Measurements from ENCODE around the gene SORCS3. TPM values are rescaled to one million over a fixed set of nuclear protein-coding genes. Genes with fewer than 3 reads are reported as not detected.

The SORCS3 gene
- total RNA-seq, 1 donor from 2014 or later, result 1.00 TPM

GRCh38 chr10:104842704-104843103 is 201.6 kb downstream of the SORCS3 start:
- H3K27ac Mint-ChIP-seq (ENCODE audit: unreplicated experiment), result no peak overlapping the region
- no peak overlapping the region for H3K4me2 ChIP-seq (ENCODE audit: low read length)

DNA sequence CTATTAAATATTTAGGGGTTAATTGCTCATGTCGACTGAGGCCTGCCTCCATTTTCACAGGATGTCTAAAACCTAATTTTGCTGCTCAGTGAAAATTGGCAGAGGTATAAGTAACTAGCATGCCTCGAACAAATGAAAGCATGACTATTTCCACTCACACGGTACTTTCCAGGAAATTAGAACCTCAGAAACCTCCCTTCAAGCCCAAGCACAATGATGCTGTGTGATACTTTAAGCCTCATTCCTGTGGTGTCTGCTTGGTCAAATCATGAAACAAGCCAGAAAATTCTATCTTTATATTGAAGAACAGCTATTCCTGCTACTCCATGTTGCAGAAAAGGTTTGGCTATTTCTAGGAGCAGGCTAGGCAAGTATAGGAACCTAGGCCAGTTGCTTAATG is 203.0 kb downstream of the SORCS3 start:
- Histone ChIP-seq H3K79me2 (ENCODE audit: insufficient read depth, low read length) (no peaks in the 10 kb centered on the region), H4K20me1 (ENCODE audit: insufficient read depth, low read length) (no peaks in the 10 kb centered on the region), H2AFZ (ENCODE audit: low read depth, low read length) (no peak overlapping the region), H3K9ac (ENCODE audit: low read length) (no peak overlapping the region), H3K4me3 (ENCODE audit: insufficient read depth, low read depth, low read length) (no peak overlapping the region), H3K27ac (ENCODE audit: low read depth, low read length) (no peak overlapping the region), H3K4me1 (ENCODE audit: insufficient read depth, low read length) (no peaks in the 10 kb centered on the region), H3K36me3 (ENCODE audit: insufficient read depth, low read length) (no peaks in the 10 kb centered on the region), H3K4me2 (ENCODE audit: low read length) (no peak overlapping the region), H3K27me3 (ENCODE audit: insufficient read depth, low read length) (no peaks in the 10 kb centered on the region), H3K9me3 (ENCODE audit: insufficient read depth, low read depth, low read length) (no peaks in the 10 kb centered on the region)
- DNase-seq (ENCODE audit: low read depth) (no peak), FAIRE-seq (no peak)
- Mint-ChIP-seq H3K4me1 (ENCODE audit: low read depth, unreplicated experiment) (no peaks in the 10 kb centered on the region), H3K27me3 (ENCODE audit: low read depth, unreplicated experiment) (peaks cover 14% of the 10 kb centered on the region), H3K9me3 (ENCODE audit: unreplicated experiment) (no peaks in the 10 kb centered on the region), H3K36me3 (ENCODE audit: low read depth, unreplicated experiment) (no peaks in the 10 kb centered on the region), H3K4me3 (ENCODE audit: unreplicated experiment) (no peak overlapping the region), H3K27ac (ENCODE audit: unreplicated experiment) (no peak overlapping the region)
- TF ChIP-seq, protein P1, sequence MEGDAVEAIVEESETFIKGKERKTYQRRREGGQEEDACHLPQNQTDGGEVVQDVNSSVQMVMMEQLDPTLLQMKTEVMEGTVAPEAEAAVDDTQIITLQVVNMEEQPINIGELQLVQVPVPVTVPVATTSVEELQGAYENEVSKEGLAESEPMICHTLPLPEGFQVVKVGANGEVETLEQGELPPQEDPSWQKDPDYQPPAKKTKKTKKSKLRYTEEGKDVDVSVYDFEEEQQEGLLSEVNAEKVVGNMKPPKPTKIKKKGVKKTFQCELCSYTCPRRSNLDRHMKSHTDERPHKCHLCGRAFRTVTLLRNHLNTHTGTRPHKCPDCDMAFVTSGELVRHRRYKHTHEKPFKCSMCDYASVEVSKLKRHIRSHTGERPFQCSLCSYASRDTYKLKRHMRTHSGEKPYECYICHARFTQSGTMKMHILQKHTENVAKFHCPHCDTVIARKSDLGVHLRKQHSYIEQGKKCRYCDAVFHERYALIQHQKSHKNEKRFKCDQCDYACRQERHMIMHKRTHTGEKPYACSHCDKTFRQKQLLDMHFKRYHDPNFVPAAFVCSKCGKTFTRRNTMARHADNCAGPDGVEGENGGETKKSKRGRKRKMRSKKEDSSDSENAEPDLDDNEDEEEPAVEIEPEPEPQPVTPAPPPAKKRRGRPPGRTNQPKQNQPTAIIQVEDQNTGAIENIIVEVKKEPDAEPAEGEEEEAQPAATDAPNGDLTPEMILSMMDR (IDR thresholded peaks at IDR 0.05; ENCODE audit: insufficient read depth, low read depth, low read length), result no peak
- no peak for TF ChIP-seq EZH2 (IDR thresholded peaks at IDR 0.05; ENCODE audit: insufficient read depth, low read length)

More at GRCh38 chr10:104842704-104843103, 201.6 kb downstream of the SORCS3 start:
- Histone ChIP-seq H3K4me1 (ENCODE audit: insufficient read depth, low read length) (no peaks in the 10 kb centered on the region), H3K36me3 (ENCODE audit: insufficient read depth, low read length) (no peaks in the 10 kb centered on the region), H3K9me3 (ENCODE audit: insufficient read depth, low read depth, low read length) (no peaks in the 10 kb centered on the region), H3K27ac (ENCODE audit: low read depth, low read length) (no peak overlapping the region), H4K20me1 (ENCODE audit: insufficient read depth, low read length) (no peaks in the 10 kb centered on the region), H3K27me3 (ENCODE audit: insufficient read depth, low read length) (no peaks in the 10 kb centered on the region), H3K79me2 (ENCODE audit: insufficient read depth, low read length) (no peaks in the 10 kb centered on the region), H2AFZ (ENCODE audit: low read depth, low read length) (no peak overlapping the region), H3K9ac (ENCODE audit: low read length) (no peak overlapping the region), H3K4me3 (ENCODE audit: insufficient read depth, low read depth, low read length) (no peak overlapping the region)
- TF ChIP-seq EZH2 (IDR thresholded peaks at IDR 0.05; ENCODE audit: insufficient read depth, low read length), result no peak
- TF ChIP-seq, protein P1 (IDR thresholded peaks at IDR 0.05; ENCODE audit: insufficient read depth, low read depth, low read length), result no peak
- Mint-ChIP-seq H3K4me3 (ENCODE audit: unreplicated experiment) (no peak overlapping the region), H3K36me3 (ENCODE audit: low read depth, unreplicated experiment) (no peaks in the 10 kb centered on the region), H3K27me3 (ENCODE audit: low read depth, unreplicated experiment) (peaks cover 21% of the 10 kb centered on the region), H3K4me1 (ENCODE audit: low read depth, unreplicated experiment) (no peaks in the 10 kb centered on the region), H3K9me3 (ENCODE audit: unreplicated experiment) (no peaks in the 10 kb centered on the region)
- no peak for FAIRE-seq
- no peak for DNase-seq (ENCODE audit: low read depth)

DNA sequence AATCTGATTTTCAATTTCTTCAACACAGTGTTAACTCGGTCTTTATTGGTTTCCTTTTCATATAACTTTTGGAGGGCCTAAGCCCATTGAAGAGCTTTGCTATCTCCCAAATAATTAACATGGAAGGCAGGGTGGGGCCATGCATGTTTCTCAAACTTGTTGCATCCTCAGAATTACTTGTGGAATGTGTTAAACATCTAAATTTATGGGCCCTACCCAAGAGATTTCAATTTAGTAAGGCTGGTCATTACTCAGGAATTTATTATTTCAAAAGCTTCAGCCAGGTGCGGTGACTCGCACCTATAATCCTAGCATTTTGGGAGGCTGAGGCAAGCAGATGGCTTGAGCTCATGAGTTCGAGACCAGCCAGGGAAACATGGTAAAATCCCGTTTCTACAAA is 208.9 kb downstream of the SORCS3 start:
- Histone ChIP-seq H2AFZ (ENCODE audit: low read depth, low read length) (no peak overlapping the region), H3K27me3 (ENCODE audit: insufficient read depth, low read length) (no peaks in the 10 kb centered on the region), H4K20me1 (ENCODE audit: insufficient read depth, low read length) (no peaks in the 10 kb centered on the region), H3K4me3 (ENCODE audit: insufficient read depth, low read depth, low read length) (no peak overlapping the region), H3K4me2 (ENCODE audit: low read length) (no peak overlapping the region), H3K4me1 (ENCODE audit: insufficient read depth, low read length) (no peaks in the 10 kb centered on the region), H3K27ac (ENCODE audit: low read depth, low read length) (no peak overlapping the region), H3K9me3 (ENCODE audit: insufficient read depth, low read depth, low read length) (no peaks in the 10 kb centered on the region), H3K36me3 (ENCODE audit: insufficient read depth, low read length) (no peaks in the 10 kb centered on the region), H3K79me2 (ENCODE audit: insufficient read depth, low read length) (no peaks in the 10 kb centered on the region), H3K9ac (ENCODE audit: low read length) (no peak overlapping the region)
- Mint-ChIP-seq H3K9me3 (ENCODE audit: unreplicated experiment) (no peaks in the 10 kb centered on the region), H3K4me3 (ENCODE audit: unreplicated experiment) (no peak overlapping the region), H3K4me1 (ENCODE audit: low read depth, unreplicated experiment) (no peaks in the 10 kb centered on the region), H3K36me3 (ENCODE audit: low read depth, unreplicated experiment) (no peaks in the 10 kb centered on the region), H3K27me3 (ENCODE audit: low read depth, unreplicated experiment) (peaks cover 1% of the 10 kb centered on the region), H3K27ac (ENCODE audit: unreplicated experiment) (no peak overlapping the region)
- DNase-seq (ENCODE audit: low read depth) (no peak), FAIRE-seq (no peak)
- TF ChIP-seq, protein P1 (IDR thresholded peaks at IDR 0.05; ENCODE audit: insufficient read depth, low read depth, low read length), result no peak
- no peak for TF ChIP-seq EZH2 (IDR thresholded peaks at IDR 0.05; ENCODE audit: insufficient read depth, low read length)
